Cardiac muscle cell (in vitro differentiated cells and primary cell): Measurements from ENCODE around the gene ABHD13. TPM values are rescaled to one million over a fixed set of nuclear protein-coding genes. Genes with fewer than 3 reads are reported as not detected.

ENCODE experiments used
- DNase-seq, 2 donors: peaks; one replicate each; pipeline versions ENCODE4 v3.0.0 to v3.0.0-alpha.2; 2010 to 2017; ENCODE audit warnings: low read depth in 1 of 2, low spot score in 1 of 2
- H3K27ac ChIP-seq: fragments of 200-600 bp; sonication (generic); 2 replicates; pipeline ENCODE4 v1.5.1; 2016
- H3K27me3 ChIP-seq: fragments of 200-600 bp; sonication (generic); 2 replicates; pipeline ENCODE4 v1.6.0; 2016; ENCODE audit warnings: control low read depth
- H3K36me3 ChIP-seq: fragments of 200-600 bp; sonication (generic); 2 replicates; pipeline ENCODE4 v1.5.1; 2016; ENCODE audit warnings: control low read depth
- H3K4me1 ChIP-seq: fragments of 200-600 bp; sonication (generic); 2 replicates; pipeline ENCODE4 v1.8.1; 2017; ENCODE audit warnings: low read depth, mild to moderate bottlenecking, mixed run types
- H3K4me3 ChIP-seq: fragments of 200-600 bp; sonication (generic); 2 replicates; pipeline ENCODE4 v1.5.1; 2016; ENCODE audit warnings: mild to moderate bottlenecking
- H3K9me3 ChIP-seq: fragments of 200-600 bp; sonication (generic); 2 replicates; pipeline ENCODE4 v1.5.1; 2017; ENCODE audit warnings: low read depth, mild to moderate bottlenecking, control low read depth
- CTCF ChIP-seq: IDR thresholded peaks from 2 replicates; pipeline ENCODE4 v1.5.1; 2012; ENCODE audit warnings: low read depth, mild to moderate bottlenecking, low read length
- polyA plus RNA-seq: library from polyadenylated mRNA; unstranded; fragments of >200 nt; fragmentation: Nextera tagmentation; extraction: Ambion mirVana; gene quantifications from 2 replicates; pipeline ENCODE4 v1.2.1, GENCODE V29; 2016
- total RNA-seq: library from RNA; depleted of rRNA; stranded (reverse); fragments of >200 nt; gene quantifications from 2 replicates; pipeline ENCODE4 v1.2.3, GENCODE V29; 2016

Gene ABHD13
- total and polyA plus RNA-seq, 2 experiments from 2014 or later = 18.0 to 19.8 TPM

GRCh38 chr13:108225440-108225839, 7.2 kb downstream of the ABHD13 start:
- Histone ChIP-seq H3K4me1 (peaks cover 63% of the 10 kb centered on the region), H3K27me3 (no peaks in the 10 kb centered on the region), H3K9me3 (no peaks in the 10 kb centered on the region), H3K36me3 (no peaks in the 10 kb centered on the region), H3K4me3 (peak overlapping the region; percentile 26), H3K27ac (peak overlapping the region; percentile 92)
- no peak for TF ChIP-seq CTCF
- no peak for DNase-seq

- Histone ChIP-seq H3K36me3 (no peaks in the 10 kb centered on the region), H3K4me1 (peaks cover 63% of the 10 kb centered on the region), H3K9me3 (no peaks in the 10 kb centered on the region), H3K4me3 (peak overlapping the region; percentile 26), H3K27ac (peak overlapping the region; percentile 92), H3K27me3 (no peaks in the 10 kb centered on the region)
- no peak for TF ChIP-seq CTCF
- DNase-seq = peak in 1 of 2 donors; percentile 73
These were observed 8.0 kb downstream of the ABHD13 start for GRCh38 chr13:108226184-108226583.

- H3K9me3 ChIP-seq = no peaks in the 10 kb centered on the region
- no peaks in the 10 kb centered on the region for H3K27me3 ChIP-seq
- TF ChIP-seq CTCF = peak; percentile 71
- H3K4me1 ChIP-seq = peaks cover 62% of the 10 kb centered on the region
- H3K4me3 ChIP-seq = no peak overlapping the region
- peak overlapping the region; percentile 92 for H3K27ac ChIP-seq
- no peaks in the 10 kb centered on the region for H3K36me3 ChIP-seq
- DNase-seq = peak; percentile 32 to 64
These were observed 9.6 kb downstream of the ABHD13 start for GRCh38 chr13:108227651-108228272.

- no peak overlapping the region for H3K27ac ChIP-seq
- no peak overlapping the region for H3K4me3 ChIP-seq
- H3K9me3 ChIP-seq = no peaks in the 10 kb centered on the region
- H3K27me3 ChIP-seq = no peaks in the 10 kb centered on the region
- peaks cover 36% of the 10 kb centered on the region for H3K4me1 ChIP-seq
- no peaks in the 10 kb centered on the region for H3K36me3 ChIP-seq
- DNase-seq = no peak
- TF ChIP-seq CTCF = no peak
These were observed 12.2 kb downstream of the ABHD13 start for GRCh38 chr13:108230377-108230776.

- no peak for DNase-seq
- Histone ChIP-seq H3K9me3 (no peaks in the 10 kb centered on the region), H3K4me3 (no peak overlapping the region), H3K36me3 (no peaks in the 10 kb centered on the region), H3K27me3 (no peaks in the 10 kb centered on the region), H3K27ac (no peak overlapping the region), H3K4me1 (no peaks in the 10 kb centered on the region)
- no peak for TF ChIP-seq CTCF
These were observed 31.0 kb downstream of the ABHD13 start for GRCh38 chr13:108249150-108249549.
